GM20000 (cell line): ENCODE measurements around the gene LRRFIP2.
"Not testable (repeated sequence)": the region's sequence is repeated elsewhere in the genome, so short reads cannot be mapped to it uniquely, and the experiment has no call there.

Source experiments
- DNase-seq: peaks from one replicate; pipeline ENCODE4 v3.0.0; 2012; ENCODE audit warnings: low spot score
- CTCF ChIP-seq: IDR thresholded peaks from 2 replicates; pipeline ENCODE4 v1.5.1; 2012; ENCODE audit warnings: mild to moderate bottlenecking, control low read depth; ENCODE audit errors: extremely low read depth, missing control alignments

Gene LRRFIP2

GRCh38 chr3:37126856-37127255 is 47.5 kb downstream of the LRRFIP2 start:
- DNase-seq, result no peak
- no peak for TF ChIP-seq CTCF

GRCh38 chr3:37125195-37126073 is 48.9 kb downstream of the LRRFIP2 start:
- DNase-seq, result no peak
- no peak for TF ChIP-seq CTCF

GRCh38 chr3:37124435-37124834 is 49.9 kb downstream of the LRRFIP2 start:
- no peak for DNase-seq
- no peak for TF ChIP-seq CTCF

GRCh38 chr3:37123292-37123691 is 51.1 kb downstream of the LRRFIP2 start:
- TF ChIP-seq CTCF, result no peak
- DNase-seq, result no peak

- DNase-seq, result not testable (repeated sequence)
Measured at GRCh38 chr3:37122069-37122468, 52.3 kb downstream of the LRRFIP2 start.

GRCh38 chr3:37118163-37118562 is 56.2 kb downstream of the LRRFIP2 start:
- DNase-seq, result no peak
- TF ChIP-seq CTCF, result no peak

GRCh38 chr3:37117548-37117947 is 56.8 kb downstream of the LRRFIP2 start:
- no peak for DNase-seq
- no peak for TF ChIP-seq CTCF

GRCh38 chr3:37116998-37117397 is 57.4 kb downstream of the LRRFIP2 start:
- DNase-seq, result no peak

More at GRCh38 chr3:37116998-37117397, 57.4 kb downstream of the LRRFIP2 start:
- TF ChIP-seq CTCF, result no peak
